Measurements from ENCODE around the gene AANAT. TPM values are rescaled to one million over a fixed set of nuclear protein-coding genes. Genes with fewer than 3 reads are reported as not detected.

AANAT gene
- total and polyA plus RNA-seq, 10 donors, result 0.19 to 0.22 TPM; not detected in 8

GRCh38 chr17:76498876-76499251, 31.5 kb downstream of the AANAT start:
- H3K27me3 ChIP-seq (replicated peaks in 1 of 7), result no peaks in the 10 kb centered on the region
- 25 to 46% (median 37%) methylated on average over 4 of the region's 4 CpGs for WGBS, 5 donors
- peak overlapping the region in 7 of 8 donors; percentile 51 to 99 (median 91) for H3K4me3 ChIP-seq
- peak overlapping the region; percentile 88 to 98 (median 95) for H3K27ac ChIP-seq
- peaks cover 49 to 95% (median 83%) of the 10 kb centered on the region in 6 donors for H3K4me1 ChIP-seq
- no peak for DNase-seq
- TF ChIP-seq POLR2A (IDR thresholded peaks at IDR 0.05) (no peak), CTCF (IDR thresholded peaks at IDR 0.05 in 8 of 11, conservative IDR thresholded peaks at IDR 0.05 in 3 of 11) (peak in 1 of 11 experiments; percentile 7), POLR2AphosphoS5 (IDR thresholded peaks at IDR 0.05) (no peak)
- peaks cover 0 to 33% (median 3%) of the 10 kb centered on the region in 6 donors for H3K36me3 ChIP-seq
- no peaks in the 10 kb centered on the region for H3K9me3 ChIP-seq
- intact Hi-C loops (cut with DNase I; ENCODE audit: low total_unique reads), result no loop called here

GRCh38 chr17:76499267-76499667, 31.9 kb downstream of the AANAT start:
- intact Hi-C loops (cut with DNase I; ENCODE audit: low total_unique reads), result no loop called here
- no peak for TF ChIP-seq CTCF (IDR thresholded peaks at IDR 0.05 in 8 of 11, conservative IDR thresholded peaks at IDR 0.05 in 3 of 11)
- TF ChIP-seq POLR2A (IDR thresholded peaks at IDR 0.05), result no peak
- peak in 2 of 3 donors; percentile 9 to 27 for TF ChIP-seq POLR2AphosphoS5 (IDR thresholded peaks at IDR 0.05)
- H3K27me3 ChIP-seq (replicated peaks in 1 of 7), result no peaks in the 10 kb centered on the region
- H3K4me3 ChIP-seq, result peak overlapping the region; percentile 51 to 99 (median 91)
- peaks cover 46 to 95% (median 80%) of the 10 kb centered on the region in 6 donors for H3K4me1 ChIP-seq
- peak overlapping the region; percentile 88 to 98 (median 95) for H3K27ac ChIP-seq
- H3K36me3 ChIP-seq, result peaks cover 0 to 33% (median 3%) of the 10 kb centered on the region in 6 donors
- no peaks in the 10 kb centered on the region for H3K9me3 ChIP-seq
- WGBS, 5 donors, result 45 to 74% (median 61%) methylated on average over 5 of the region's 5 CpGs
- DNase-seq, result no peak

- intact Hi-C loops (cut with DNase I; ENCODE audit: low total_unique reads), result loop anchor here (10.0 kb wide), 1 partner anchor 195 kb away; the partner anchor contains the start of gene QRICH2
- 32 to 49% (median 39%) methylated on average over 16 to 17 of the region's 17 CpGs for WGBS, 5 donors
- H3K4me1 ChIP-seq, result peaks cover 39 to 90% (median 72%) of the 10 kb centered on the region in 6 donors
Observed at GRCh38 chr17:76500074-76500746, 32.8 kb downstream of the AANAT start.

More at GRCh38 chr17:76500074-76500746, 32.8 kb downstream of the AANAT start:
- TF ChIP-seq POLR2AphosphoS5 (IDR thresholded peaks at IDR 0.05) (peak; percentile 28 to 82 (median 48)), CTCF (IDR thresholded peaks at IDR 0.05 in 8 of 11, conservative IDR thresholded peaks at IDR 0.05 in 3 of 11) (no peak), POLR2A (IDR thresholded peaks at IDR 0.05) (no peak)
- no peaks in the 10 kb centered on the region for H3K27me3 ChIP-seq (replicated peaks in 1 of 7)
- DNase-seq, result no peak
- H3K27ac ChIP-seq, result peak overlapping the region; percentile 88 to 98 (median 95)
- peak overlapping the region; percentile 51 to 99 (median 91) for H3K4me3 ChIP-seq
- H3K36me3 ChIP-seq, result peaks cover 0 to 25% (median 3%) of the 10 kb centered on the region in 6 donors
- no peaks in the 10 kb centered on the region for H3K9me3 ChIP-seq

Data from spleen (tissue), 11 donors.